Erythroblast (primary cell): ENCODE data around the gene HPX.

Experiments used
- GATA1 ChIP-seq: IDR thresholded peaks from 2 replicates; pipeline ENCODE4 v1.6.1; 2011; ENCODE audit warnings: low read depth, mild to moderate bottlenecking, control low read depth, low read length, moderate library complexity
- POLR2A ChIP-seq: IDR thresholded peaks from 2 replicates; pipeline ENCODE4 v1.6.1; 2011; ENCODE audit warnings: mild to moderate bottlenecking, low read length

GRCh38 chr11:6437423-6437822 lies 3.4 kb downstream of the HPX start:
- TF ChIP-seq POLR2A, result no peak
- TF ChIP-seq GATA1, result no peak
